ENCODE data around the gene DPYD.

- no peak for TF ChIP-seq RNF2 (IDR thresholded peaks at IDR 0.05)
- no peak for TF ChIP-seq TAF1 (IDR thresholded peaks at IDR 0.05; ENCODE audit: control insufficient read depth, extremely low read depth, insufficient read depth, low read length, severe bottlenecking)
- TF ChIP-seq REST (IDR thresholded peaks at IDR 0.05; ENCODE audit: borderline replicate concordance) = no peak
- no peak for TF ChIP-seq REST (CRISPR knock-in tag; IDR thresholded peaks at IDR 0.05; ENCODE audit: low read depth)
- no peak for TF ChIP-seq MIER1 (IDR thresholded peaks at IDR 0.05; ENCODE audit: low read depth)
Observed at GRCh38 chr1:97061604-97062003, 859.2 kb downstream of the DPYD start.
